Measurements from ENCODE around the gene PSME1. TPM values are rescaled to one million over a fixed set of nuclear protein-coding genes. Genes with fewer than 3 reads are reported as not detected.

PSME1 gene
- polyA plus RNA-seq, 1 donor = 110 TPM

- DNase-seq (ENCODE audit: low read depth) = no peak
Measured at GRCh38 chr14:24172261-24172860, 36.4 kb downstream of the PSME1 start.

GRCh38 chr14:24172871-24173281 lies 36.9 kb downstream of the PSME1 start:
- no peak for DNase-seq (ENCODE audit: low read depth)

- no peak for DNase-seq (ENCODE audit: low read depth)
Measured at GRCh38 chr14:24176599-24176998, 40.6 kb downstream of the PSME1 start.

GRCh38 chr14:24177041-24177825 lies 41.2 kb downstream of the PSME1 start:
- no peak for DNase-seq (ENCODE audit: low read depth)

GRCh38 chr14:24177891-24178290 lies 41.9 kb downstream of the PSME1 start:
- DNase-seq (ENCODE audit: low read depth) = no peak

- no peak for DNase-seq (ENCODE audit: low read depth)
Measured at GRCh38 chr14:24178399-24179178, 42.6 kb downstream of the PSME1 start.

- DNase-seq (ENCODE audit: low read depth) = no peak
Measured at GRCh38 chr14:24179294-24179960, 43.4 kb downstream of the PSME1 start.

- DNase-seq (ENCODE audit: low read depth) = no peak
Measured at GRCh38 chr14:24179961-24180796, 44.2 kb downstream of the PSME1 start.

- DNase-seq (ENCODE audit: low read depth) = no peak
Measured at GRCh38 chr14:24181371-24182077, 45.5 kb downstream of the PSME1 start.

- DNase-seq (ENCODE audit: low read depth) = no peak
Measured at GRCh38 chr14:24182110-24182882, 46.3 kb downstream of the PSME1 start.

- no peak for DNase-seq (ENCODE audit: low read depth)
Measured at GRCh38 chr14:24183014-24183481, 47.1 kb downstream of the PSME1 start.

GRCh38 chr14:24184104-24184970 lies 48.3 kb downstream of the PSME1 start:
- DNase-seq (ENCODE audit: low read depth) = no peak

GRCh38 chr14:24185026-24185425 lies 49.0 kb downstream of the PSME1 start:
- DNase-seq (ENCODE audit: low read depth) = no peak

- no peak for DNase-seq (ENCODE audit: low read depth)
Measured at GRCh38 chr14:24185741-24186140, 49.7 kb downstream of the PSME1 start.

GRCh38 chr14:24186831-24187538 lies 51.0 kb downstream of the PSME1 start:
- DNase-seq (ENCODE audit: low read depth) = no peak

GRCh38 chr14:24187539-24187915 lies 51.5 kb downstream of the PSME1 start:
- DNase-seq (ENCODE audit: low read depth) = no peak
